ENCODE measurements around the gene FARP1. TPM values are rescaled to one million over a fixed set of nuclear protein-coding genes. Genes with fewer than 3 reads are reported as not detected.

The FARP1 gene
- total and polyA plus RNA-seq, 10 of the 15 experiments (the other 5 are each of a cell fraction or from before 2014, with no cell fraction given), result 0.17 to 6.9 (median 0.68) TPM

- TF ChIP-seq SUZ12 (IDR thresholded peaks at IDR 0.05; ENCODE audit: unreplicated experiment), result no peak
- peak; percentile 99 for TF ChIP-seq RUNX3 (IDR thresholded peaks at IDR 0.05; ENCODE audit: low read length)
- TF ChIP-seq MEF2B (IDR thresholded peaks at IDR 0.05; ENCODE audit: partially characterized antibody, poor library complexity, severe bottlenecking), result peak; percentile 63
- no peak for TF ChIP-seq E2F4 (IDR thresholded peaks at IDR 0.05; ENCODE audit: low read depth, low read length)
- peak; percentile 98 for TF ChIP-seq CBFB (IDR thresholded peaks at IDR 0.05; ENCODE audit: low read depth)
- TF ChIP-seq POLR2A (IDR thresholded peaks at IDR 0.05; ENCODE audit: low read depth, low read length), result peak; percentile 70
- TF ChIP-seq ZNF274 (IDR thresholded peaks at IDR 0.05; ENCODE audit: insufficient read depth, insufficient read length), result no peak
- no peak for TF ChIP-seq WRNIP1 (IDR thresholded peaks at IDR 0.05; ENCODE audit: borderline replicate concordance, low read depth, low read length)
- peak; percentile 90 for TF ChIP-seq BACH1 (IDR thresholded peaks at IDR 0.05; ENCODE audit: borderline replicate concordance)
- no peak for TF ChIP-seq MYB (IDR thresholded peaks at IDR 0.05; ENCODE audit: borderline replicate concordance, low read depth, low read length)
- TF ChIP-seq SPI1 (IDR thresholded peaks at IDR 0.05; ENCODE audit: borderline replicate concordance, insufficient read depth, low read depth, low read length), result no peak; the same call in 1 of the 2 replicates
- no peak for TF ChIP-seq KDM1A (IDR thresholded peaks at IDR 0.05; ENCODE audit: borderline replicate concordance)
- no peak for TF ChIP-seq NKRF (conservative IDR thresholded peaks at IDR 0.05)
- TF ChIP-seq POU2F2 (IDR thresholded peaks at IDR 0.05; ENCODE audit: borderline replicate concordance, low read depth, low read length), result peak; percentile 94; the same call in 2 of the 3 replicates
- peak; percentile 46; the same call in 1 of the 2 replicates for TF ChIP-seq TAF1 (IDR thresholded peaks at IDR 0.05; ENCODE audit: borderline replicate concordance, low read depth, low read length)
- TF ChIP-seq ZNF207 (IDR thresholded peaks at IDR 0.05; ENCODE audit: borderline replicate concordance), result no peak
- peak; percentile 97; the same call in 1 of the 2 replicates for TF ChIP-seq RCOR1 (conservative IDR thresholded peaks at IDR 0.05; ENCODE audit: low read depth, low read length)
- TF ChIP-seq, protein P1, sequence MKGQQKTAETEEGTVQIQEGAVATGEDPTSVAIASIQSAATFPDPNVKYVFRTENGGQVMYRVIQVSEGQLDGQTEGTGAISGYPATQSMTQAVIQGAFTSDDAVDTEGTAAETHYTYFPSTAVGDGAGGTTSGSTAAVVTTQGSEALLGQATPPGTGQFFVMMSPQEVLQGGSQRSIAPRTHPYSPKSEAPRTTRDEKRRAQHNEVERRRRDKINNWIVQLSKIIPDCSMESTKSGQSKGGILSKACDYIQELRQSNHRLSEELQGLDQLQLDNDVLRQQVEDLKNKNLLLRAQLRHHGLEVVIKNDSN (IDR thresholded peaks at IDR 0.05; ENCODE audit: borderline replicate concordance, extremely low read length, insufficient read depth, low read depth, low read length), result no peak
- no peak for TF ChIP-seq SMAD5 (IDR thresholded peaks at IDR 0.05; ENCODE audit: low read depth)
- TF ChIP-seq BRCA1 (IDR thresholded peaks at IDR 0.05; ENCODE audit: low read depth, low read length), result no peak
- TF ChIP-seq NRF1 (conservative IDR thresholded peaks at IDR 0.05; ENCODE audit: low read depth, low read length), result no peak
- TF ChIP-seq SUPT20H (IDR thresholded peaks at IDR 0.05; ENCODE audit: borderline replicate concordance, control insufficient read depth, low read depth, low read length), result no peak
- peak; percentile 96 to 98 for TF ChIP-seq IKZF2 (IDR thresholded peaks at IDR 0.05)
- no peak for TF ChIP-seq NFYA (IDR thresholded peaks at IDR 0.05; ENCODE audit: borderline replicate concordance, low read depth, low read length)
- TF ChIP-seq, protein P2, sequence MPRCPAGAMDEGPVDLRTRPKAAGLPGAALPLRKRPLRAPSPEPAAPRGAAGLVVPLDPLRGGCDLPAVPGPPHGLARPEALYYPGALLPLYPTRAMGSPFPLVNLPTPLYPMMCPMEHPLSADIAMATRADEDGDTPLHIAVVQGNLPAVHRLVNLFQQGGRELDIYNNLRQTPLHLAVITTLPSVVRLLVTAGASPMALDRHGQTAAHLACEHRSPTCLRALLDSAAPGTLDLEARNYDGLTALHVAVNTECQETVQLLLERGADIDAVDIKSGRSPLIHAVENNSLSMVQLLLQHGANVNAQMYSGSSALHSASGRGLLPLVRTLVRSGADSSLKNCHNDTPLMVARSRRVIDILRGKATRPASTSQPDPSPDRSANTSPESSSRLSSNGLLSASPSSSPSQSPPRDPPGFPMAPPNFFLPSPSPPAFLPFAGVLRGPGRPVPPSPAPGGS (IDR thresholded peaks at IDR 0.05; ENCODE audit: borderline replicate concordance, insufficient read depth, low read depth, low read length, poor library complexity, severe bottlenecking), result peak; percentile 96
These were observed 333.7 kb downstream of the FARP1 start (continued) for GRCh38 chr13:98476538-98476966.
